H1 (cell line): ENCODE results near the gene VWA3B. TPM values are rescaled to one million over a fixed set of nuclear protein-coding genes. Genes with fewer than 3 reads are reported as not detected.

ENCODE experiments used
- CTCF ChIA-PET: fragments of 300-600 bp; sonication (Branson Sonifier 250); formaldehyde crosslinking; loops from one replicate; lab custom pipeline; 2021; ENCODE audit not compliant: partially characterized antibody; lab: Charles Lee
- POLR2A ChIA-PET: fragments of 300-600 bp; sonication (Branson Sonifier 250); formaldehyde crosslinking; loops from one replicate; lab custom pipeline; 2021; ENCODE audit warnings: inconsistent platforms; ENCODE audit not compliant: partially characterized antibody; lab: Charles Lee
- DNase-seq, 2 experiments: peaks; one replicate each; pipeline versions ENCODE4 v3.0.0 to v3.0.0-alpha.2; 2010 to 2022; ENCODE audit warnings: low spot score in 2 of 2, low read depth in 1 of 2, mixed read lengths in 1 of 2
- FAIRE-seq: peaks from 2 replicates; lab custom pipeline; 2011; peaks lifted over from hg19 to GRCh38; lab: Jason Lieb, UNC
- H2AFZ ChIP-seq: 2 replicates; pipeline ENCODE4 v1.8.1; 2012; ENCODE audit warnings: low read length, inconsistent platforms
- H2AK5ac ChIP-seq: 2 replicates; pipeline ENCODE4 v1.6.1; 2013; ENCODE audit warnings: low read depth, low read length
- H2BK120ac ChIP-seq: replicated peaks from 2 replicates; pipeline ENCODE3; 2013; ENCODE audit warnings: low read depth, low read length, inconsistent platforms
- H2BK12ac ChIP-seq: 2 replicates; pipeline ENCODE4 v1.6.1; 2013; ENCODE audit warnings: low read depth, low read length
- H2BK15ac ChIP-seq: 2 replicates; pipeline ENCODE4 v1.6.1; 2013; ENCODE audit warnings: low read length
- H2BK20ac ChIP-seq: 2 replicates; pipeline ENCODE4 v1.6.1; 2013; ENCODE audit warnings: low read length
- H2BK5ac ChIP-seq: 2 replicates; pipeline ENCODE4 v1.6.1; 2013; ENCODE audit warnings: low read depth, low read length
- H3K14ac ChIP-seq: 2 replicates; pipeline ENCODE4 v1.6.1; 2013; ENCODE audit warnings: inconsistent platforms; ENCODE audit not compliant: insufficient read length
- H3K18ac ChIP-seq: 2 replicates; pipeline ENCODE4 v1.6.1; 2013; ENCODE audit warnings: low read length; ENCODE audit errors: extremely low read depth
- H3K23ac ChIP-seq: 2 replicates; pipeline ENCODE4 v1.6.1; 2013; ENCODE audit warnings: inconsistent platforms; ENCODE audit not compliant: insufficient read length
- H3K23me2 ChIP-seq: 2 replicates; pipeline ENCODE4 v1.6.1; 2013; ENCODE audit warnings: low read depth, low read length
- H3K27ac ChIP-seq: 2 replicates; pipeline ENCODE4 v1.6.1; 2011; ENCODE audit warnings: low read depth, low read length, inconsistent platforms
- H3K27me3 ChIP-seq, 4 experiments: replicated peaks in 1 of 4; 1 replicate in 1 of 4; 2 replicates in 3 of 4; pipeline versions ENCODE4 v1.6.1 to v1.8.1; 2011 to 2013; ENCODE audit warnings: low read length in 3 of 4, mild to moderate bottlenecking in 3 of 4, inconsistent platforms in 2 of 4, mixed read lengths in 2 of 4, moderate library complexity in 1 of 4; ENCODE audit not compliant: control insufficient read depth in 3 of 4, insufficient read depth in 3 of 4; ENCODE audit errors: extremely low read depth in 1 of 4
- H3K36me3 ChIP-seq, 4 experiments: 2 replicates each; pipeline versions ENCODE4 v1.6.1 to v1.8.1; 2011 to 2013; ENCODE audit warnings: mild to moderate bottlenecking in 4 of 4, low read length in 3 of 4, moderate library complexity in 2 of 4, control low read depth in 1 of 4, inconsistent platforms in 1 of 4; ENCODE audit not compliant: insufficient read depth in 4 of 4, control insufficient read depth in 2 of 4
- H3K4ac ChIP-seq: replicated peaks from 2 replicates; pipeline ENCODE3; 2013; ENCODE audit warnings: low read length, low read depth, mixed read lengths, inconsistent platforms; ENCODE audit not compliant: insufficient read length
- H3K4me1 ChIP-seq, 4 experiments: replicated peaks in 1 of 4; 1 replicate in 1 of 4; 2 replicates in 3 of 4; pipeline versions ENCODE4 v1.6.1 to v1.8.1; 2011 to 2013; ENCODE audit warnings: low read length in 3 of 4, inconsistent platforms in 2 of 4, mixed read lengths in 1 of 4; ENCODE audit not compliant: insufficient read depth in 4 of 4, control insufficient read depth in 3 of 4
- H3K4me2 ChIP-seq, 2 experiments: 2 replicates each; pipeline versions ENCODE4 v1.6.1 to v1.8.1; 2011 to 2013; ENCODE audit warnings: low read depth in 2 of 2, low read length in 2 of 2, control low read depth in 1 of 2, inconsistent platforms in 1 of 2, mild to moderate bottlenecking in 1 of 2; ENCODE audit not compliant: insufficient read depth in 1 of 2
- H3K4me3 ChIP-seq, 4 experiments: fragments of 200-600, 300-600 bp in 1 of 4; sonication (generic), shearing (Covaris generic), sonication (Bioruptor Twin) in 1 of 4; 2 replicates each; pipeline versions ENCODE4 v1.5.1 to v1.8.1; 2011 to 2016; ENCODE audit warnings: low read length in 4 of 4, low read depth in 3 of 4, control low read depth in 2 of 4, inconsistent platforms in 2 of 4, mild to moderate bottlenecking in 2 of 4, mixed read lengths in 1 of 4, moderate library complexity in 1 of 4; ENCODE audit not compliant: insufficient read depth in 2 of 4; ENCODE audit errors: extremely low read depth in 1 of 4
- H3K56ac ChIP-seq: replicated peaks from 2 replicates; pipeline ENCODE3; 2013; ENCODE audit warnings: low read depth, mild to moderate bottlenecking, mixed read lengths, low read length, inconsistent platforms; ENCODE audit not compliant: insufficient read length
- H3K79me1 ChIP-seq: 2 replicates; pipeline ENCODE4 v1.6.1; 2013; ENCODE audit warnings: low read depth, low read length, control low read depth
- H3K79me2 ChIP-seq, 2 experiments: 2 replicates each; pipeline versions ENCODE4 v1.6.1 to v1.8.1; 2012 to 2013; ENCODE audit warnings: low read length in 2 of 2, mild to moderate bottlenecking in 2 of 2, inconsistent platforms in 1 of 2; ENCODE audit not compliant: insufficient read depth in 2 of 2, control insufficient read depth in 1 of 2
- H3K9ac ChIP-seq, 4 experiments: replicated peaks in 1 of 4; 1 replicate in 1 of 4; 2 replicates in 3 of 4; pipeline versions ENCODE4 v1.6.1 to v1.8.1; 2011 to 2013; ENCODE audit warnings: low read depth in 3 of 4, low read length in 3 of 4, control low read depth in 2 of 4, mild to moderate bottlenecking in 2 of 4, moderate library complexity in 2 of 4, inconsistent platforms in 1 of 4; ENCODE audit errors: extremely low read depth in 1 of 4
- H3K9me3 ChIP-seq, 2 experiments: 2 replicates each; pipeline versions ENCODE4 v1.6.1 to v1.8.1; 2012 to 2013; ENCODE audit warnings: mild to moderate bottlenecking in 2 of 2, moderate library complexity in 2 of 2, control low read depth in 1 of 2, inconsistent platforms in 1 of 2, low read depth in 1 of 2, low read length in 1 of 2, mixed read lengths in 1 of 2; ENCODE audit not compliant: insufficient read depth in 2 of 2
- H4K20me1 ChIP-seq, 2 experiments: replicated peaks in 1 of 2; 2 replicates each; pipeline versions ENCODE3 to v1.8.1; 2011 to 2013; ENCODE audit warnings: inconsistent platforms in 2 of 2, low read length in 2 of 2, mild to moderate bottlenecking in 1 of 2; ENCODE audit not compliant: insufficient read depth in 2 of 2, control insufficient read depth in 1 of 2
- H4K5ac ChIP-seq: 2 replicates; pipeline ENCODE4 v1.6.1; 2013; ENCODE audit warnings: low read length, low read depth, mixed read lengths, inconsistent platforms; ENCODE audit not compliant: insufficient read length
- H4K8ac ChIP-seq: 2 replicates; pipeline ENCODE4 v1.8.0; 2013; ENCODE audit warnings: mild to moderate bottlenecking, moderate library complexity, low read length, inconsistent platforms; ENCODE audit not compliant: insufficient read depth; ENCODE audit errors: extremely low read depth
- H4K91ac ChIP-seq: replicated peaks from 2 replicates; pipeline ENCODE3; 2013; ENCODE audit warnings: low read length, mixed read lengths, inconsistent platforms; ENCODE audit not compliant: insufficient read length
- CBX5 ChIP-seq: fragments of 300-800, 300-1000 bp; sonication (generic); IDR thresholded peaks from 2 replicates; pipeline ENCODE4 v1.7.1; 2016; ENCODE audit warnings: antibody characterized with exemption, low read length, low read depth
- CEBPB ChIP-seq: IDR thresholded peaks from 2 replicates; pipeline ENCODE4 v1.6.1; 2012; ENCODE audit warnings: low read depth, low read length
- EP300 ChIP-seq, 2 experiments: IDR thresholded peaks; 1 replicate in 1 of 2; 2 replicates in 1 of 2; pipeline ENCODE4 v1.6.1; 2011 to 2012; ENCODE audit warnings: low read depth in 2 of 2, low read length in 2 of 2, mild to moderate bottlenecking in 2 of 2, borderline replicate concordance in 1 of 2, inconsistent platforms in 1 of 2, moderate library complexity in 1 of 2
- KDM4A ChIP-seq: IDR thresholded peaks from one replicate; pipeline ENCODE4 v1.7.1; 2012; ENCODE audit warnings: low read depth, mild to moderate bottlenecking, moderate library complexity, low read length, inconsistent platforms; ENCODE audit not compliant: severe bottlenecking
- KDM5A ChIP-seq: fragments of 200-600 bp; IDR thresholded peaks from 2 replicates; pipeline ENCODE4 v1.7.1; 2012; ENCODE audit warnings: mild to moderate bottlenecking, low read length, inconsistent platforms, mixed read lengths
- MAX ChIP-seq: IDR thresholded peaks from 2 replicates; pipeline ENCODE4 v1.6.1; 2012; ENCODE audit warnings: inconsistent platforms
- SIN3A ChIP-seq, 2 experiments: IDR thresholded peaks in 1 of 2; conservative IDR thresholded peaks in 1 of 2; 2 replicates each; pipeline ENCODE4 v1.6.1; 2011 to 2012; ENCODE audit warnings: low read length in 2 of 2, improper control_type of control experiment in 1 of 2, low read depth in 1 of 2, mild to moderate bottlenecking in 1 of 2
- SIRT6 ChIP-seq: IDR thresholded peaks from one replicate; pipeline ENCODE4 v1.7.1; 2012; ENCODE audit warnings: low read length, inconsistent platforms
- TAF7 ChIP-seq: optimal IDR thresholded peaks from 2 replicates; pipeline ENCODE3; 2011; ENCODE audit warnings: low read depth, mild to moderate bottlenecking, inconsistent platforms, low read length, moderate library complexity, borderline replicate concordance
- YY1 ChIP-seq: IDR thresholded peaks from 2 replicates; pipeline ENCODE4 v1.6.1; 2011; ENCODE audit warnings: low read depth, mild to moderate bottlenecking, low read length
- WGBS, 2 experiments: shearing (Covaris generic) in 1 of 2; methylation state at CpG; one replicate each; pipeline versions ENCODE4 v1.1.6 to v1.1.7; 2013 to 2015; ENCODE audit warnings: low lambda C conversion rate in 2 of 2, mixed read lengths in 2 of 2, inconsistent platforms in 1 of 2, low coverage in 1 of 2, missing lambda C conversion rate in 1 of 2; ENCODE audit not compliant: insufficient replicate concordance in 2 of 2, insufficient coverage in 1 of 2, insufficient read length in 1 of 2; ENCODE audit errors: extremely low coverage in 1 of 2, missing lambda C conversion rate in 1 of 2; 5-methylcytosine and 5-hydroxymethylcytosine counted together
- polyA plus RNA-seq, 7 experiments: library from polyadenylated mRNA; depleted of rRNA in 3 of 7; stranded (reverse) in 5 of 7; unstranded in 2 of 7; fragments of >200 nt in 5 of 7; fragments of 200-250 nt in 2 of 7; gene quantifications; 1 replicate in 5 of 7; 2 replicates in 1 of 7; 4 replicates in 1 of 7; pipeline versions ENCODE4 v1.2.1 to v1.2.3, GENCODE V29; 2011 to 2013; ENCODE audit warnings: missing spikeins in 2 of 7, mixed read lengths in 2 of 7
- total RNA-seq: library from RNA; stranded (reverse); fragmentation: NEBNext Ultra II Directional; extraction: Animal tissue kit (Norgen Biotek cat#: 25700); gene quantifications from 2 replicates; pipeline ENCODE4 v1.2.1, GENCODE V29; 2021

VWA3B gene
- total and polyA plus RNA-seq, 2 of the 8 experiments (the other 6 are each of a cell fraction or from before 2014, with no cell fraction given), result not detected

GRCh38 chr2:98165516-98166071, 78.6 kb downstream of the VWA3B start:
- Histone ChIP-seq H2BK20ac (no peak overlapping the region), H2AK5ac (no peak overlapping the region), H3K36me3 (no peaks in the 10 kb centered on the region), H4K20me1 (no peaks in the 10 kb centered on the region), H2BK120ac (no peak overlapping the region), H3K79me2 (no peaks in the 10 kb centered on the region), H2BK5ac (no peak overlapping the region), H3K56ac (no peak overlapping the region), H3K27ac (no peak overlapping the region), H4K91ac (no peak overlapping the region), H3K23ac (no peak overlapping the region), H2AFZ (no peak overlapping the region), H3K27me3 (no peaks in the 10 kb centered on the region), H3K79me1 (no peaks in the 10 kb centered on the region), H3K14ac (no peak overlapping the region), H3K9me3 (no peaks in the 10 kb centered on the region), H3K4me2 (no peak overlapping the region), H3K18ac (no peak overlapping the region), H2BK15ac (no peak overlapping the region), H2BK12ac (no peak overlapping the region), H4K5ac (no peak overlapping the region), H3K4me3 (no peak overlapping the region), H3K4ac (no peak overlapping the region), H4K8ac (no peak overlapping the region), H3K9ac (no peak overlapping the region), H3K4me1 (no peaks in the 10 kb centered on the region), H3K23me2 (no peaks in the 10 kb centered on the region; the same call in 1 of the 2 replicates)
- POLR2A ChIA-PET, result no interaction called here
- CTCF ChIA-PET, result interaction anchor here (1.4 kb wide), 1 partner anchor 10 kb away, joined by 8 read pairs; no protein-coding TSS in a partner anchor
- FAIRE-seq, result no peak
- no peak for DNase-seq
- WGBS, 2 experiments, result 93% methylated on average over 5 of the region's 5 CpGs; no CpG with 5 or more reads in 1 of the 2 experiments
- TF ChIP-seq CEBPB (no peak), YY1 (no peak), MAX (no peak), KDM5A (no peak), EP300 (IDR thresholded peaks at IDR 0.05; ENCODE audit: borderline replicate concordance in 1 of 2, low read depth in 2 of 2, low read length in 2 of 2) (no peak), SIN3A (conservative IDR thresholded peaks at IDR 0.05 in 1 of 2, IDR thresholded peaks at IDR 0.05 in 1 of 2; ENCODE audit: low read depth in 1 of 2, low read length in 2 of 2) (no peak), CBX5 (no peak), SIRT6 (no peak), KDM4A (no peak), TAF7 (no peak)
